Activated CD8-positive, alpha-beta memory T cell treated with anti-CD3 and anti-CD28 coated beads, Interleukin-2, amount 50 U/mL, for 48 hours (primary cell): ENCODE results near the gene DYNLRB2.
A peak's percentile ranks its signal among the peaks of the same experiment; 100 is the strongest.

Experiments
- DNase-seq: peaks from one replicate; pipeline ENCODE4 v3.0.0-alpha.2; 2020

Gene DYNLRB2

DNA sequence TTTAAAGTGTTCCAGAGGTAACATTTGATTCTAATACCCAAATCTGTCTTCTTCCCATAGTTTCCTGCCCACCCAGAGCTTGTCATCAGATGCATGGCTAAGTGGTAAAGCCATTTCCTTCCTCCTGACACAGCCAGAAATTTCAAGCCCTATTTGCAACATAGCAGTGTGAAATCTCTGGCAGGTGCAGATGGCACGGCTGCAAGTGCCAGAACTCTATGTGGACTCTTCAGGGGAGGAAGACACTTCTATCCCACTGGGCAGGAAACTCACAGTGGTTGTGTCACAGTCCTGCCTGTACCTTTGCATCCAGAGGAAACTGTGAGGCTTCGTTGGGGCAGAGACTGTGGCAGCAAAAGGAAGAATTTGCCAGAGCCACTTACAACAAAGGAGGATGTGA lies 13.2 kb downstream of the DYNLRB2 start:
- no peak for DNase-seq

DNA sequence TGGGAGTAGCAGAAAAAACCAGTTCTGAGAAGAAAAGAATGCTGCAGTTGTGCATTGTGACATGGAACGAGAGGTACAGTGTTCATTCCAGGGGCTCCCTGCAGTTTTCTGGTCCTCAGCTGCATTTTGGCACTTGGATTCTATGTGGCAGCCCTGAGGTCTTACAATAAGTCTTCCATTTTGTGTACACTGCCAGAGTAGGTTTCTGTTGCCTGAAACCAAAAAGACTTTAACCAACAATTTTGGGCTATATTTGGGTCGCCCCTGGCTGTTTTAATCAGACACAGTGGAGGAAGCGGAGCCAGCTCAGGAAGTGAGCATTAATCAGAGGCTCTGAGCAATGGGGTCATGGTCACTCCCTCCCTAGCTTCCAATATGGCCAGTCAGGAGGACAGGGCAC lies 15.7 kb downstream of the DYNLRB2 start:
- DNase-seq, result no peak

DNA sequence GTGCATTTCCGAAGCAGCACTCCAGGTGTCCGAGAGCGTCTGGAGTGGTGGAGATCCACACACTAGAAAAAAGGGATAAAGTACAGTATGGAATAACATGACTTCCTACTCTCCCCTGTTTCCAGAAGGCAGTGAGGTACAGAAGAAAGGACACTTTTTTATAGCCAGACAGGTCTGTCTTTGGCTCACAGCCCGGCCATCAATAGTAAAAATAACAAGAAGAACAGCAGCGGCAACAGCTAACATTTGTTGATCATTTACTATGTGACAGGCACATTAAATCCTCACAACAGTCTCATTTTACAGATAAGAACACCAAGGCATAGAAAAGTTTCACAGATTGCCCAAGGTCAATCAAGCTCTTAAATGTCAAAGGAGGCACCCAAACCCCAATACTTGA lies 16.2 kb downstream of the DYNLRB2 start:
- DNase-seq, result no peak

DNA sequence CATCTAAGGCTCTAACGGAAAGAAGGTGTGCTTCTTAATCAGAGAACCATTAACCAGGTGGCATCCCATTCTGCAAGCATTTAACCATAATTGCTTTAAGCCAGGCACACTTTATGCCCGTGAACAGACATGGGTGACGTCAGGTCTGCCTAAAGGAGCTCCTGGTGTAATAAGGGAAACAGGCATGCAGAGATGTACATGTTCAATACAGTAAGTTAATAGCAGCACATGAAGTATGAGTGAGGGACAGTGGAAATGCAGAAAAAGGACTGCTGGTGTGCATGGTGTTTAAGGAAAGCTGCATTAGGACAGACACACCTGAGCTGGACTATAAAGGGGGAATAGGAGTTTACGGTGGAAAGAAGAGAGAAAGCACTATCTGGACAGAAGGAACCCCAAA lies 18.6 kb downstream of the DYNLRB2 start:
- DNase-seq, result no peak

DNA sequence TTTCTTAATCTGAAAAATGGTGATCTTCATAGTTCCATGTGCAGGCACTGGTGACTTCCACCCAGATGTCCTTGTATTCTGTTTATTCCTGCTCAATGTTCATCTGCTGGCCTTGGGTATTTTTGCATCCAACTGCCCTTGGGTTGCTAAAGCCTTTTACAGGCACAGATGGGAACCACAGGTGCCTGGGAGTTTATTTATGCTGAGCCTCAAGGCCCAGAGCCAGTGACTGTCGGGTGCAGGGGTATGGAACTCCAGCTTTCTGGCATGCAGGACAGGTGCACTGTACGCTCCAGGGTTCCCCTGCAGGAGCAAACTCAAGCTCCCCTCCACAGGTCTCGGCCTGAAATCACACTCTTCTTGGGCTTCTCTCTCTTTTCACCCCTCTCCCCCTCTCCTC lies 22.3 kb downstream of the DYNLRB2 start:
- DNase-seq, result no peak

DNA sequence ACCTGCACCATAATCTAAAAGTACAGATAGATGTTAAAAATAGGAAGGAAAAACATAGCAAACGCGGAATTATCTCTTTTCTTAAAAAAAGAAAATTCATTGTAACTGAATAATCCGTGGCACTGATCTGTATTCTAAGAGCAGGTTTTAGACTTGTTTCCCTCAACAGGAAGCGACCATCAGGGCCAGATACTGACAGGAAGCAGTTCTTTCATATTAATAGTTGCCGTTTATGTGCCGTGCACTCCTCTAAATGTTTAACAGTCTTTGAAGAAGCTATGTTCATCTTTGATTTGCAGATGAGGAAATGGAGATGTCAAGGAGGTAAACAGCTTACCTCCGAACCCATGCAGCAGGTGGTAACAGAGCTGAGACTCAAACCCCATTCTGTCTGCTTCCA lies 23.6 kb downstream of the DYNLRB2 start:
- no peak for DNase-seq

DNA sequence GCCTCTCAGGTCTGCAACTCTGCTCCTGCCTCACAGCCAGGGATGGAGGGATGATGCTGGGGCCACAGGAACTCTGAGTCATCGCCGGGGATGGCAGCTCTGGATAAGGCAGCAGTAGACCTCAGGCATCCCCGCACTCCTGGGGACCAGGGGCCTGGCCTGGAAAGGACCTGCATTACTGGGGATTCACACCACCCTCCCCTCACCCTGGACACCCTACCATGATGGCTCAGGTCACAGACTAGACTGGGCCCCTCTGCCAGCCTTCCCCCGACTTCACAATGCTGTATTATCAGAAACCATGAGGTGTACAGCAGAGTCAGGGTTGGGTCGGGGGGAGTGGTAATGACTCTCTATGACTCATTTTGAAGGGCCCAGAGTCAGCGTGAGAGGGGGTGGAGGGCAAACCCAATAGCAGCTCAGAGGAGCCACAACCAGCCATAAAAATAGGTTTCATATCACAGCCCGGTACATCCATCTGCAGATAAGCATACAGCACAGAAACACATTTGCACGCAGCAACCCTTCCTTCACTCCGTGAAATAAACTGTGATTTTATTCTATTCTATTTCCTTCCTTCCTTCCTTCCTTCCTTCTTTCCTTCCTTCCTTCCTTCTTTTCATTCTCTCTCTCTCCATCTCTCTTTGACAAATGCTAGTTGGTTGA lies 28.8 kb downstream of the DYNLRB2 start:
- peak; percentile 81 for DNase-seq

DNA sequence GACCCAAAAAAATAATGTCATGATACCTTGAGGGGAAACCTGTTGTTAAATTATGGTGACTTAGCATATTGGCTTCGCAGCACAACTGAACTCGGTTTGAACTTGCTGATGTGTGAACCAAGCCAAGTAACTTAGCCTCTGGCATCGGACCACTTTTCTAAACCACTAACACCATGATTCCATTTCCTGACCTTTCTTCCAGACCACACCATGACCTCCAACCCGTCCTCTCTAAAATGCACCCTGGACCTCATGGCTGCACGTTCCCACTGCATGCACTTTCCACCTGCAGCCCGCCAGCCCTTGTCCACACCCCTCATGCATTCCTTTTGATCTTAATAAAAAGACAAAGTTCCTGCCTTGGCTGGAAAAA lies 29.3 kb downstream of the DYNLRB2 start:
- no peak for DNase-seq

DNA sequence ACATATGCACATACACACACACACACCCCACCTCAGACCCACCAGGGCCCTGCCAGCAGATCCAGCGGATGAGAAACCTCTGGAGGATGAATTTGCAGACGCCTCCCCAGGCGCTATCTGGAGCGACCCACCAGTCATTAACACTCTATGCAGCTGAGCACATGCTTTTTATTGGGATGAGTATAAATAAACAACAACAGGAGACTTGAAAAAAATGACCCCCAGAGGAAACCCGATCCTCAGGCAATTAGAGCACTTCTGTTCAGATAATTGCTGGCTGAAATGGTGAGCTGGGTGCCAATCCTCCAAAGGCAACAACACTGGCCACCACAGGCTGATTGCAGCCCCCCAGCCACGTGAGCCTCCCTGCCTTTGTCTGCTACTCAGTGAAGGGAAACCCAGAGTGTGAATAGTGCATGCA lies 32.9 kb downstream of the DYNLRB2 start:
- no peak for DNase-seq

DNA sequence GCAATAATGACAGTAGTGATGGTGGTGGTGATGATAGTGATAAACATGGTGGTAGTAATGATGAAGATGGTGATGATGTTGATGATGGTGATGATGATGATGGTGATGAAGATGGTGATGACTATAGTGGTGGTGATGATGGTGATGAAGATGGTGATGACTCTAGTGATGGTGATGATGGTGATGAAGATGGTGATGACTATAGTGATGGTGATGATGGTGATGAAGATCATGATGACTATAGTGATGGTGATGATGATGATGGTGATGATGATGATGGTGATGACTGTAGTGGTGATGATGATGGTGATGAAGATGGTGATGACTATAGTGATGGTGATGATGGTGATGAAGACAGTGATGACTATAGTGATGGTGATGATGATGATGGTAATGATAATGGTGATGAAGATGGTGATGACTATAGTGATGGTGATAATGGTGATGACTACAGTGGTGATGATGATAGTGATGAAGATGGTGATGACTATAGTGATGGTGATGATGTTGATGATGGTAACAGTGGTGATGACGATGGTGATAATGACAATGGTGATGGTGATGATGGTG lies 35.6 kb downstream of the DYNLRB2 start:
- DNase-seq, result no peak

DNA sequence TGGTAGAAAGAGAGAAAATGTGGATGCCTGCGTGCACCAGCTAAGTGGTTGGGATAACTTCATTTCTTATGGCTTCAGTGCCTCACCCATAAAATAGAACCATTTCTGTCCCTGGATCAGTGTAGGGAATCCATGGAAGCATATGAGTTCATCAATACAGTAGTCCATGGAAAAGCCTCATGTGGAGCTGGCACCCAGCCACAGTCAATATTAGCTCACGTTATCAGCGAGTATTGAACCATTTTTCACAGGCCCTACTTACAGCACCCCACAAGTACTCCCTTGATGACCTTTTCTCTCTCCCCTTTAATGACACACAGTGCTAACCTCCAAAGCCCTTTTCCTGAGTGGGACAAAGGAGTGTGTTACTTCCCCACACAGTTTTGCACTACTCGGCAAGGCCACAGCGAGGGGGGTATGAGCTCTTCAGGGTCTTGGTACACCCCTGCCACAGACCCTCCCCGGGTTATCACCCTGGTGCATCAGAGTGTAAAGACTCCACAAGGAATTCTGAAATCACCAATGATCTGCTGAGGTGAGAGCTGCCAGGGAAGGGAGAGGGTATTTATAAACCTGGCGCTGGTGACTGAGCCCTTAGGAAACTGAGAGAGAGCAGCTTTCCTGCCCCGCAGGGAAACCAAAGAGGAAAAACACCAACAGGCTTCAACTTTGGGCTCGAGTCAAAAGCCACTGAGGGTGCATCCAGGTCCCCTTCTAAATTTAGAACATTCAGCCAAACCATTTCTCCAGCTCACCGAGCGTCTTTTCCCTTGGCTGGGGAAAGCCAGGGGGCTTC lies 36.9 kb downstream of the DYNLRB2 start:
- DNase-seq, result no peak

DNA sequence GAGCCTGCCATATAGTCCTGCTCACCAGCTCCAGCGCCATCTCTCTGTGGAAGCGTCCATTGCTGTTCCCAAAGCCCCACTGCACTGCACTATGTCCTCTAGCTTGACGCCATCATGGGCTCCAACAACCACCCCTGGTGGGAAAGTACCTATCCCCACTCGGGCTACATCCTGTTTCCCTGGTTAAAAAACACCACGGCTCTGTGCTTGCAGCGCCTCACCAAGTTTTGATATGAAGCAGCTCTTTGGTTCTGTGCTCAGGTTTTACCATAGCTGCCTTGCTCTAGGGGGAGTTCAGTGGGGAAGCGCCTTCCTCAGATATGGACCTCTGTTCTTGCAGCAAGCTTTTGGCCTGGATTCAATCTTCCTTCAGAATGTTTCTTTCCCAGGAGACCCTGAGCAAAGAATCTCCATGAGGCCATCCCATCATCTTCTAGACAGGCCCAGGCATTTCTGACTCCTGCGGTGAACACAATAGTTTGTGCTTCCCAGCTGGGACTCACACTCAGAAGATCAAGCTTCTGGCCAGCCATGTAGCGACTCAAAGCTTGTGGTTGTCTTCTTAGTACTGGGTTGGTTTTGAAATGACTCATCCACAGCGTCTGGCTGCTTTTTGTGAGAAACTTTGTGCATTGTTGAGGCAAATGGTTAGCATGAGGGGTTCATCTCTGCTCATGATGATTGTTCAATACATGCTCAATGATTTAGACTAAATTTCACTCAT lies 39.5 kb downstream of the DYNLRB2 start:
- DNase-seq, result peak; percentile 76

DNA sequence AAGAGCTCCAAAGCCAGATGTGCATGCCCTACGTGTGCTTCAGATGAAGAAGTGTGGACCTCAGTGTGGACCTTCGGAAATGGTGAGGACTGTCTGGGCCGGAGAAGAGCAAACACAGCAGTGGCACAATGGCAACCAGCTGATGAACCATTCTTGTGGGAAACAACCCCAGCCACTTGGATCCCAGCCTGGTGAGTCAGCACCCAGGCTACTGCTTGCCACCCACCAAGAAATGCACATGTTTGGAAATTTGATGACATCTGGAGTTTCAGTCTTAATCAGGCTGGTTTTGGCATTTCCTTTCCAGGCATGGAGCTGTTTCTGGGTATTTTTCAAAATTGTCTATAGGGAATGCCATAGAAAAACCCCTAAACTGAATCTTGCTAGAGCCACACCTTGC lies 42.7 kb downstream of the DYNLRB2 start:
- DNase-seq, result peak; percentile 68

DNA sequence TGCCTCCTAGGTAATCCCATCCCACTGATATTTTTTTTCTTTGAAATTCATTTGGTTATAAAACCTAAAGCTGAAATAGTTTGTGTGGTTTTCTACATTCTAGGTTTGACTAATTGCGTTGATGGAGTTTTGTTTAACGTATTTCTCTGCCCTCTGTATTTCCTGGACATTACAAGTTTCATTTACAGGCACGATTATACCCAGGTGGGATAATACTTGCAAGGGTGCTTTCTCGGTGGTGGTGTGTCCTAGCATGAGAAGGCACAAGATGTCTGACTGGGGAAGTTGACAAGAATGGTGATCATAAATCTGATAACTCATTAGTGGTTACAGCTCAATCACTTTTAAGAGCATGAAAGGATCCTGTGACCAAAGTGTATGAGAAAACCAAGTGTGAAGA lies 45.0 kb downstream of the DYNLRB2 start:
- DNase-seq, result no peak

DNA sequence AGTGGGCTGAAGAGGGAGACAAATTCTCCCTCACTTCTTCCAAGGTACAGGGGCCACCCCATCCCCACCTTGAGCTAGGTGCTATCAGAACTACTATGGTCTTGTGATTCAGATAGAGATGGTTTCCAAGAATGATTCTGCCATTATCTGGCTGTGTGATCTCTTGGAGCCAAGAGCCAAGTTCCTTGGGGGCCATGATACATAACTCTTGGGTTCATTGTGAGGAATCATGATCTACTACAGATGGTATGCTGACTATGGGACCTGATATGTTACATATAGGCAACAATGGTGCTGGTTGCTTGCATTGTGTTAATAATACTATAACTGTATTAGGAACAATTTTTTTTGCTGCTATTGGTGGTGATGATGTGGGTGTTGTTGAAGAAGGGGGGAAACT lies 45.7 kb downstream of the DYNLRB2 start:
- no peak for DNase-seq

DNA sequence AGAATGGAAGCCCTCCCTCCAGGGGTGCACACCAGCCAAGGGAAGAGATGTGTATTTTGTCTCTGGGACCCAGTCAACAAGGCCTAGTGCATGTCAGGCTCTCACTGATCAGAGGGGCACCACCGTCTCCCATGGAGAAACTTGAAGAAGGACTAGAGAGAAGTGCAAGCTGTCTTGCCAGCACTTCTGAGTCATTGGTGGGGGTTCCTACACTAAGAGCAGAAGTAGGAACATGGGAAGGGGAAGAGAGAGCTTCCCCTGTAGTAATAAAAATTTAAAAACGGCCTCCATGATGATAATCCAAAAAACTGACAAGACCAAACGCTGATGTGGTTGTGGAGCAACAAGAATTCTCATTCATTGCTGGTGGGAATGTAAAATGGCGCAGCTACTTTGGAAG lies 46.3 kb downstream of the DYNLRB2 start:
- DNase-seq, result no peak

DNA sequence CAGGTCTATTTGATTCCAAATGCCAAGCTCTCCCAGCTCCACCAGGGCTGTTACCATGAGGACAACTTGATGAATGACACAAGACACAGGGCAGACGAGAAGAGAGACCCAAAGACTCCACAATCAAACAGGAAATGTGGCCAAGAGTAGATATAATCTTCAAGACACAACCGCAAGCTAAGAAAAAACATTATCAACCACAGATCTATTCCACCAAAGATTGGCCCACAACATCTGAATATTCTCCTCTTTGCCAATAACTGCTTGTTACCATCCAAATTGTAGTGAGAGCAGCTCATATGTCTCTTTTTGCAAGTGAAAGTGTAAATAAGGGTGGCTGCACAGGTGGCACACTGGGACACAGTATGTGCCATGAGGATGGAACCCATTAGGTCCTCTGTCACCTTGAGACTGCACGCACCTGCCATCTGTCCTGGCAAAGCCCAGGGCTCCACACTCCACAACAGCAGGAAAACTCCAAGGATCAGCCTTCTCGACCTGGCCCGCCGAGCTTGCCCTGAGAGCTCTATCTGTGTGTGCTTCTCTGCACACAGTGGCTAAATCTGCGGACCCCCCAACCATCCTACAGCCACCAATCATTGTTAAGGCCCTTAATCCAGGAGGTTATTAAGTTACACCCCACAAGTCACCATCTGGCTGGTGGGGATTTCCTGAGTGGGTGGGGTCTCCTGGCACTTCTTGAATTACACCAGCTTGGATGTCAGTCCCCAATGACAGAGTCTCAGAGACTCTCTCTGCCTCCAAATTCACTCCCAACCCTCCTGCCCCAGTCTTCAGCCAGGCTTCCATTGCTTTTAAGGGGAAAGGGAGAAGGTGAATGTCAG lies 50.5 kb downstream of the DYNLRB2 start:
- no peak for DNase-seq

DNA sequence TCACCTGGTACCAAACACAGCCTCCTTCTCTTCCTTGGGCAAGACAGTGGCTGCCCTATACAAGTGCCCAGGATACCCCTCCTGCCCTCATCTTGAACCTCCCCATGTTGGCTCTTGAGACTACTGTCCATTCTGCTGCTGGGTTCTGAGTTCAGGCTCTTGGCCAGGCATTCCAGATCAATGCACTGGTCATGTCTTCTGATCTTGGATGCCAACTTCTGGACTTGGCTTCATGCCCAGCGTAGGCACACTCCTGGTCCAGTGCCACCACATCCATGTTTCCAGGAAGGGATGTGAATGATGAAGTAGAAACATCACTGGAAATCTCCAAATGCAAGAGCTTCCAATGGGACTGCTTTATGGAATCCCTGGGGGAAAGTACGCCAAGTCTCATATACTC lies 51.5 kb downstream of the DYNLRB2 start:
- DNase-seq, result no peak

DNA sequence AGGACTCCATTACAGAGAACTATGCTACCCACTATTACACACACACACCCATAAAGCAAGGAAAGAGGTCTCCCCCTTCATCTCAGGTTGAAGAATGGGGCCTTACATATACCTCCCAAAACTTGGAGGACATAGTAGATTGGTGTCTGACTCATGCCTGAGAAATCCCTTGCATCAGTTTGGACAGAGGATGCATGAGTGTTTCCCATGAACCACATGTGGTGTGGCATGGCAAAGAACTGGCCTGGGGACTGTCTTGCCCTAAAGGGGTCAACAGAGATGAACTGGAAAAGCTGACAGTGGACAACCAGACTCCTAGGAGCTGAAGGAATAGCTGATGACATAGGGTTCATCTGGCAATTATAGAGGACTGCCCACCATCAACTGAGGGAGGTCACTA lies 54.0 kb downstream of the DYNLRB2 start:
- DNase-seq, result peak; percentile 29

DNA sequence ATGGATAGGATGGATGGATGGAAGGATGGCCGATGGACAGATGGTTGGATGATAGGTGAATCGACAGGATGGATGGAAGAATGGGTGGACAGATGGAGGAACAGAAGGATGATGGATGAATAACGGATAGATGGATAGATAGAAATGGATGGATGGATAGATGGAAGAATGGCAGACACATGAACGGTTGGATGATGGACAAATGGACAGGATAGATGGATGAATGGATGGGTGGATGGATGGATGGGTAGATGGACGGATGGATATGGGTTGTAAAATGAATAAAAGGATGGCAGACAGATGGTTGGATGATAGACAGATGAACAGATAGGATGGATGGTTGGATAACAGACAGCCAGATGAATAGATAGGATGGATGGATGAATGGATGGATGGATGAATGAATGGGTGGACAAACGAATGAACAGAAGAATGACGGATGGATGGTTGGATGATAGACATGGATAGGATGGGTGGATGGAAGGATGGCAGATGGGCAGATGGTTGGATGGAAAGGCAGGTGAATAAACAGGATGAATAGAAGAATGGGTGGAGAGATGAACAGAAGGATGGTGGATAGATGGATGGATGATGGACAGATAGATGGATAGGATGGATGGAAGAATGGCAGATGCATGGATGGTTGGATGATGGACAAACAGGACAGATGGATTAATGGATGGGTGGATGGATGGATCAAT lies 55.9 kb downstream of the DYNLRB2 start:
- DNase-seq, result no peak

DNA sequence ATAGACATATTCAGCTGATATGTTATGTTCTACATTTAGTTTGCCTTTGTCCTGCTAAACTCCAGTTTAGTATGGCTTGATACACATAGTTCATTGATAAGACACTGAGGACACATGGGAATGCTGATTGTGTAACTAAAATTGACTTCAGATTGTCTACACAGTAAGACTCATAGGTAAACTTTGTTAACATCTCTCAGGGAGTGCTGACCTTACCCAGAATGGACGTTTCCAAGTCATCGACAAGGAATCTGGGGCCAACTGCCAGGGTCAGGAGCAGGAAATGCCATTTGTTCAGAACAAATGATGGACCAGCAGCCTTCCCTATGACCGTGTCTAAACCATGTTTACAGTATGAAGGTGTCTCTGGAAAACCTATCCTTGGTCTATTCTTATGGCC lies 58.7 kb downstream of the DYNLRB2 start:
- DNase-seq, result no peak
